IPS-18a (cell line): ENCODE results near the gene SLC5A6.

ENCODE experiments used
- H3K27ac ChIP-seq: one replicate; pipeline ENCODE4 v1.5.1; 2013; ENCODE audit warnings: low read length
- H3K27me3 ChIP-seq: one replicate; pipeline ENCODE4 v1.6.1; 2013; ENCODE audit warnings: mild to moderate bottlenecking, low read length; ENCODE audit not compliant: control insufficient read depth, insufficient read depth
- H3K36me3 ChIP-seq: one replicate; pipeline ENCODE4 v1.6.1; 2013; ENCODE audit warnings: low read depth, low read length; ENCODE audit not compliant: control insufficient read depth
- H3K4me1 ChIP-seq: one replicate; pipeline ENCODE4 v1.6.1; 2013; ENCODE audit warnings: low read depth, low read length; ENCODE audit not compliant: control insufficient read depth
- H3K4me3 ChIP-seq: one replicate; pipeline ENCODE4 v1.5.1; 2013; ENCODE audit warnings: low read length
- H3K9ac ChIP-seq: one replicate; pipeline ENCODE4 v1.6.1; 2013; ENCODE audit warnings: mild to moderate bottlenecking, low read length, moderate library complexity
- H3K9me3 ChIP-seq: one replicate; pipeline ENCODE4 v1.6.1; 2013; ENCODE audit warnings: low read depth, low read length; ENCODE audit not compliant: control insufficient read depth

SLC5A6 gene

DNA sequence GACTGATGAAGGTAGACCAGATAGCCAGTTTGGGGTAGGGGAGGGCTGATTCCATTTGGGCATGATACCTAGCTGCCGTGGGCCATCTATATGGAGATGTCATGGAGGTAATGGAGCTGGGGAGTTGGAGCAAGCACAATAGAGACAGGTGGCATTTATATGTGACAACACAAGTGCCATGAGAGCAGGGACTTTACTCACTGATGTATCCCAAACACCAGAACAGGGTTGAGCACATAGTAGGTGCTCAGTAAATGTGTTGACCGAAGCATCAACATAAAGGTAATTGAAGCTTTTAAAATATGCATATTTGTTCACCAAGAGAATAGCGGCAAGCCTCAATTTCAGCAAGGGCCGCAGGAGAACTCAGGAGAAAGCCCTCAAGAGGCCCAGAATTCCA lies 35.8 kb upstream of the SLC5A6 start:
- H3K27ac ChIP-seq: no peak overlapping the region
- H3K27me3 ChIP-seq: peaks cover 7% of the 10 kb centered on the region
- H3K4me1 ChIP-seq: peaks cover 4% of the 10 kb centered on the region
- peaks cover 18% of the 10 kb centered on the region for H3K36me3 ChIP-seq
- H3K9ac ChIP-seq: no peak overlapping the region
- H3K4me3 ChIP-seq: no peak overlapping the region
- no peaks in the 10 kb centered on the region for H3K9me3 ChIP-seq

DNA sequence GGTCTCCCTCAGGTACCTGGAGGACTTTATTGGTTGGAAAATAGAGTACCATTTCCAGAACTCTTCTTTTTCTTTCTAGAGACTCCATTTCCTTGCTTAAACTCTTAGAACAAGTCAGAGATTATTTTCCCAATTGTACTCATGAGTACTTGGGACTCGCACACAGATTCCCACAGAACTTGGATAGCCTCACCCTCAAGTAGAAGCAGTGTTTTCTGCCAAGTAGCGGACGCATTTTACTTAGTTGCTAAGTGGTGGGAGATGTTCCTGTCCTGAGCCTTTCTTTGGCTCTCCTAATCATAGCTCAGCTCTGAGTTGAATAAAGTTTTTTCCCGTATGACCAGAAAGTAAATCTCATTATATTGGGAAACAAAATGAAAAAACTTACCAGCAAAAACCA lies 33.6 kb upstream of the SLC5A6 start:
- H3K27ac ChIP-seq: no peak overlapping the region
- peaks cover 41% of the 10 kb centered on the region for H3K36me3 ChIP-seq
- no peak overlapping the region for H3K4me3 ChIP-seq
- peaks cover 4% of the 10 kb centered on the region for H3K4me1 ChIP-seq
- no peak overlapping the region for H3K9ac ChIP-seq
- no peaks in the 10 kb centered on the region for H3K9me3 ChIP-seq
- no peaks in the 10 kb centered on the region for H3K27me3 ChIP-seq

DNA sequence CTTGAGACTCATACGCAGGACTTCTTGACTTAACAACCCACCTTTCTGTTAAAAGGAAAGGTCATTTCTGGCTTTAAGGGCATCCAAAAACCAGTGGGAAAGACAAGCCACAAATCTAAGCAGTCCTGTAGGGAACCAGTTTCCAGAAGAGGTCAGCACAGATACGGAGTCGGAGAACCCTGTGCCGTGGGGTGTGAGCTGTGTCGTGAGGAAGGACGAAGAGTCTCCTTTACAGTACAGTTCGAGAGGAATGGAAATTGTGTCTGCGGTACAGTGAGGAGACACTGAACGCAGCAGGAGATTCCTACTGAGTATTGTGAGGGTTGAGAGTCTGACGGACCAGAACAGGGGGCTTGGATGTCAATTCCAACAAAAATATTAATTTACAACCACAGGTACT lies 33.0 kb upstream of the SLC5A6 start:
- Histone ChIP-seq H3K4me3 (no peak overlapping the region), H3K36me3 (peaks cover 46% of the 10 kb centered on the region)

DNA sequence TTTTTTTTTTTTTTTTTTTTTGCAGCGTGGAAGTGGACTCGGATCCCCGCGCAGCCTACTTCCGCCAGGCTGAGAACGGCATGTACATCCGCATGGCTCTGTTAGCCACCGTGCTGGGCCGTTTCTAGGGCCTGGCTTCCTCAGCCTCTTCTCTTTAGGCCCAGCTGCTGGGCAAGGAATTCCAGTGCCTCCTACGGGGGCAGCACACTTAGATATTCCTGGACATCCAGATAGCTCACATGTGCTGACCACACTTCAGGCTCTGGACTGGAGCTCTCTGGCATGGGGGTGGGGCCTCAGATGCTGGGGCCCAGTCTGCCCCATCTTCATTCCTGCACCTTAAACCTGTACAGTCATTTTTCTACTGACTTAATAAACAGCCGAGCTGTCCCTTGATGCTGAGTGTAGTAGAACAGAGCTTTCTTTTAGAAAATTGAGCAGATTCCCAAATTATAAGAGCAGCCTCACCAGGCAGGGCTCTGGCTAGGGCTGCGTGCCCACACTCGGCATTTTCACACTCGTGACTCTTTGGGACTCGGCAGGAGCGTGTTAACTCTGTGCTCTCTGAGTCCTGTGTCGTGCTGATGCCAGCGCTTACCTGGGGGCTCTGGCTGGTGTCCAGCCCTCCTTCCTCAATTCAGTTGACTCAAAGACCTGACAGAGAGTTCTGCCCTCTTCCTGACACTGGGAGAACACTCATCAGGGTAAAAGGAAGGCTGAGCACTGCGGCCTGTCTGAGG lies 31.5 kb upstream of the SLC5A6 start:
- H3K4me3 ChIP-seq: no peak overlapping the region
- H3K9ac ChIP-seq: no peak overlapping the region
- H3K27ac ChIP-seq: no peak overlapping the region
- H3K4me1 ChIP-seq: no peaks in the 10 kb centered on the region
- H3K9me3 ChIP-seq: no peaks in the 10 kb centered on the region
- H3K36me3 ChIP-seq: peaks cover 59% of the 10 kb centered on the region
- H3K27me3 ChIP-seq: no peaks in the 10 kb centered on the region

More for the DNA sequence above, 33.0 kb upstream of the SLC5A6 start:
- Histone ChIP-seq H3K27me3 (no peaks in the 10 kb centered on the region), H3K9me3 (no peaks in the 10 kb centered on the region), H3K4me1 (no peaks in the 10 kb centered on the region), H3K27ac (no peak overlapping the region), H3K9ac (no peak overlapping the region)

DNA sequence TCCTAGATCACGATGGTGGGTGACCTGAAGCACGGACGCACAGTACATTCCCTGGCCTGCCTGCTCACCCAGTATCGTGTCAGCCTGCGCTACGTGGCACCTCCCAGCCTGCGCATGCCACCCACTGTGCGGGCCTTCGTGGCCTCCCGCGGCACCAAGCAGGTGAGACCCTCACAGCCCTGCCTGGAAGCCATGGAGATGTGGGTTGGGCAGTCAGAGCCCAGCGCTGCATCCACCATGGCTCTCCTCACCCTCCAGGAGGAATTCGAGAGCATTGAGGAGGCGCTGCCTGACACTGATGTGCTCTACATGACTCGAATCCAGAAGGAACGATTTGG lies 30.5 kb upstream of the SLC5A6 start:
- Histone ChIP-seq H3K9ac (no peak overlapping the region), H3K9me3 (no peaks in the 10 kb centered on the region), H3K27ac (no peak overlapping the region), H3K4me3 (no peak overlapping the region), H3K4me1 (no peaks in the 10 kb centered on the region), H3K27me3 (no peaks in the 10 kb centered on the region), H3K36me3 (peaks cover 68% of the 10 kb centered on the region)

DNA sequence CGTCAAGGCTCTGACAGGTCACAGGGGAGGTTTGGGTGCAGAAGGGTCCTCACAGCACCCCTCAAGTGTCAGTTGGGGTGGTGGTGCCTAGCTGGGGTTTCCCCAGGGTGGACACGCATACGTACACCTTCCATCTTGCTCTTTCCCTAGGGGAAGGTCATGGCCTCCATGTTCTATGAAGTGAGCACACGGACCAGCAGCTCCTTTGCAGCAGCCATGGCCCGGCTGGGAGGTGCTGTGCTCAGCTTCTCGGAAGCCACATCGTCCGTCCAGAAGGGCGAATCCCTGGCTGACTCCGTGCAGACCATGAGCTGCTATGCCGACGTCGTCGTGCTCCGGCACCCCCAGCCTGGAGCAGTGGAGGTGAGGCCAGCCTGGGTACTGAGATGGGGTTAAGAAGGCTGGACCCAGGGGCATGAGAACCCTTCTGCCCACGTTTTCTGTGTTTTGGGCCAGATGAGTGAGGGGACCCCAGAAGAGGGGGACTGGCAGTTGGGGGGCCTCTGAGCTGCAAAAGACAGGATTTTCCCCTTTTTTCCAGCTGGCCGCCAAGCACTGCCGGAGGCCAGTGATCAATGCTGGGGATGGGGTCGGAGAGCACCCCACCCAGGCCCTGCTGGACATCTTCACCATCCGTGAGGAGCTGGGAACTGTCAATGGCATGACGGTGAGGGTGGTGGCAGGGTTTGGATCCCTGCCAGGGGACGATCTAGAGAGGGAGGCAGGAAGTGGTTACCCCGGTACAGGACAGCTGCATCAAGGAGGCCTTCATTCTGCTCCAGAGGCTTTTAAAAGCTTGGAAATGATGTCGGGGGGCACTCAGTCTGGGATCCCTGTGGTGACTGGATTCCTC lies 29.9 kb upstream of the SLC5A6 start:
- no peaks in the 10 kb centered on the region for H3K27me3 ChIP-seq
- no peaks in the 10 kb centered on the region for H3K9me3 ChIP-seq
- peaks cover 74% of the 10 kb centered on the region for H3K36me3 ChIP-seq
- no peak overlapping the region for H3K4me3 ChIP-seq
- H3K9ac ChIP-seq: no peak overlapping the region
- H3K4me1 ChIP-seq: no peaks in the 10 kb centered on the region
- no peak overlapping the region for H3K27ac ChIP-seq

DNA sequence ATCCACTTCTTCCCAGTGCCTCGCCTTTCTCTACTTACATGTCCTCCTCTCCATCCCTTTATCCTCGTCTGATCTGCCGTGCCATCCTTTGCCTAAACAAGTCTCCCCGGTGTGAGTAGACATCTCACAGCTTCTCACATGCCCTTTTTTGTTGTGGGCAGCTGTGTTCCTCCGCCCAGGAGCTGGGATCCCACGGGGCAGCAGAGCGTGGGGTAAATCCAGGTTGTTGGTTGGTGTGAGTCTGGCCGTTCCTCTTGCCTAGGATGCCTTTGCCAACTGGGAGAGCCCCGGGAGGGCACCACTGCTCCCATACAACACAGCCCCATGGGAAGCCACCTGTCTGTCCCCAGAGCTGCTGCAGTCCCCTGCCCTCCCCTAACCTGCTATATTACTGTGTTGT lies 28.3 kb upstream of the SLC5A6 start:
- Histone ChIP-seq H3K36me3 (peaks cover 90% of the 10 kb centered on the region), H3K27me3 (no peaks in the 10 kb centered on the region), H3K9me3 (no peaks in the 10 kb centered on the region), H3K9ac (no peak overlapping the region), H3K4me3 (no peak overlapping the region), H3K27ac (no peak overlapping the region), H3K4me1 (no peaks in the 10 kb centered on the region)

DNA sequence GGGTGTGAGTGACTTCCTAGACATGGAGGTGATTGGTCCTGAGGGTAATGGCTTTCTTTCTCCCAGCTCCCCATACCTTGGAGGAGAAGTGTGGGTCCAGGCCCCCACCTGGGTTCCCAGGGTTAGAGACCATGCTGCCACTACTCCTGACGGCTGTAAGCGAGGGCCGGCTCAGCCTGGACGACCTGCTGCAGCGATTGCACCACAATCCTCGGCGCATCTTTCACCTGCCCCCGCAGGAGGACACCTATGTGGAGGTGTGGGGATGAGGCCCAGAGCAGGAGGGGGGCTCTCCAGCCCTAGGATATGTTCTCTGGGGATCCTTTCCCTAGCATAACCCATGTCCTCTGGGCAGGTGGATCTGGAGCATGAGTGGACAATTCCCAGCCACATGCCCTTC lies 26.9 kb upstream of the SLC5A6 start:
- Histone ChIP-seq H3K4me3 (no peak overlapping the region), H3K4me1 (no peaks in the 10 kb centered on the region), H3K27me3 (no peaks in the 10 kb centered on the region), H3K27ac (no peak overlapping the region), H3K9me3 (no peaks in the 10 kb centered on the region), H3K36me3 (peaks cover 97% of the 10 kb centered on the region), H3K9ac (no peak overlapping the region)

DNA sequence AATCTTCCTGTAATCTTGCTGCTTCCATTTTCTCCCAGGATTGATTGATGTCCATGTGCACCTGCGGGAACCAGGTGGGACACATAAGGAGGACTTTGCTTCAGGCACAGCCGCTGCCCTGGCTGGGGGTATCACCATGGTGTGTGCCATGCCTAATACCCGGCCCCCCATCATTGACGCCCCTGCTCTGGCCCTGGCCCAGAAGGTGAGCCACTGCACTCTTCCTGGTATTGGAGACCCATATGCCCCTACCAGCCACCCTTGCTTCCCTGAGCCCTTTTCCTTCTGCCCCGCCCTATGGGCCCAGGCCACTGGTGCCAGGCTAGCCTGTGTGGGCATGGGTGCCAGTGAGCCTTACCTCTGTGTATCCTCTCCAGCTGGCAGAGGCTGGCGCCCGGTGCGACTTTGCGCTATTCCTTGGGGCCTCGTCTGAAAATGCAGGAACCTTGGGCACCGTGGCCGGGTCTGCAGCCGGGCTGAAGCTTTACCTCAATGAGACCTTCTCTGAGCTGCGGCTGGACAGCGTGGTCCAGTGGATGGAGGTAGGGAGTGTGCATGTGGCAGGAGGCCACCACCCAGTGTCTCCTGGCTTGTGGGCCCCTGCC lies 25.4 kb upstream of the SLC5A6 start:
- no peaks in the 10 kb centered on the region for H3K4me1 ChIP-seq
- no peaks in the 10 kb centered on the region for H3K27me3 ChIP-seq
- H3K27ac ChIP-seq: no peak overlapping the region
- peaks cover 97% of the 10 kb centered on the region for H3K36me3 ChIP-seq
- no peak overlapping the region for H3K4me3 ChIP-seq
- H3K9ac ChIP-seq: no peak overlapping the region
- H3K9me3 ChIP-seq: no peaks in the 10 kb centered on the region

DNA sequence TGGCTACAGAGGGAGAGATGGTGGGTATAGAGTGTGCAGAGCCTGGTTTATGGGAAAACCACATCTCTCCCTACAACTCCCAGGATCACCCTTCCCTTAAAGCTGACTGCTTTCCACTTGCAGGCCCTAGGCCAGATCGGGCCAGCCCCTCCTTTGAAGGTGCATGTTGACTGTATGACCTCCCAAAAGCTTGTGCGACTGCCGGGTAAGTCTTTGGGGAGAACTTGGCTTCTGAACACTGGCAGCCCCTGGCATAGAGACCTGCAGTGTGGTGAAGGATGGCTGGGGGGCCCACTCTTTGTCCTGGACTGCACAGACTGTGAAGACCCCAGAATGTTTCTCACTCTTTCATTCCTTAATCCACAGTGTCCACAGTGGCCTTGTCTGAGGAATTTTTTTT lies 24.6 kb upstream of the SLC5A6 start:
- Histone ChIP-seq H3K27ac (no peak overlapping the region), H3K9me3 (no peaks in the 10 kb centered on the region), H3K4me1 (no peaks in the 10 kb centered on the region), H3K27me3 (no peaks in the 10 kb centered on the region), H3K9ac (no peak overlapping the region), H3K36me3 (peaks cover 97% of the 10 kb centered on the region), H3K4me3 (no peak overlapping the region)

DNA sequence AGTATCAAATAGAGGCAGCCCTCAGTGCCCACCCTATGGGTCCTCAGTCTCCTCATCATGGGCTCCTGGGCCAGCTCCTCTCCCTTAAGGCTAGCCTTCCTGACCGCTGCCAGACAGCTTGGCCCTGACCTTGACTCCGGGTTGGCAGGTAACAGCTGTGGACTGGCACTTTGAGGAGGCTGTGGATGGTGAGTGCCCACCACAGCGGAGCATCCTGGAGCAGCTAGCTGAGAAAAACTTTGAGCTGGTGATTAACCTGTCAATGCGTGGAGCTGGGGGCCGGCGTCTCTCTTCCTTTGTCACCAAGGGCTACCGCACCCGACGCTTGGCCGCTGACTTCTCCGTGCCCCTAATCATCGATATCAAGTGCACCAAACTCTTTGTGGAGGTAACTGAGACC lies 24.1 kb upstream of the SLC5A6 start:
- Histone ChIP-seq H3K27ac (no peak overlapping the region), H3K9ac (no peak overlapping the region), H3K4me3 (no peak overlapping the region), H3K27me3 (no peaks in the 10 kb centered on the region), H3K9me3 (no peaks in the 10 kb centered on the region), H3K36me3 (peaks cover 97% of the 10 kb centered on the region), H3K4me1 (no peaks in the 10 kb centered on the region)
